Left forelimb (tissue), 1 donor: ENCODE data around the gene SIGLEC8.

Experiments
- DNase-seq: peaks from one replicate; pipeline ENCODE4 v3.0.0-alpha.2; 2018; ENCODE audit warnings: low spot score

The SIGLEC8 gene

DNA sequence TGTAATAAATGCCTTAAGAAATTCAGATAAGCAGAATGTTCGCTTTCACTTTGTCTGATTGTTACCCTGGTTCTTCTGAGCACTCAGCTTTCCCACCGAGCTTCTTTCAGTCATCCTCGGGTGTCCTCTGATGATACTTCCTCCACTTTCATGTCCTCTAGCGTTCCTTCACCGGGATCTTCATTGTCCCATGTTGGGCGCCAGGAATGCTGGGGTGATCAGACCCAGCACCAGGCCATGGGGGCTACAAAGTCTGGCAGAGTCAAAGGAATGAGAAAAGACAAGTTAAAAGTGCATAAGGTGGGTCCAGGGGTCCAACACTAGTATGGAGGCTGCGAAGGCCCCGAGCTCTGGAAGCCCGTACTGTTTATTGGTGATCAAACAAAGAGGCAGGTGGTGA, 56.1 kb downstream of the SIGLEC8 start:
- DNase-seq: no peak
